Measurements from ENCODE around the gene BACH2. TPM values are rescaled to one million over a fixed set of nuclear protein-coding genes. Genes with fewer than 3 reads are reported as not detected.

Gene BACH2
- total and polyA plus RNA-seq, 10 of the 15 experiments (the other 5 are each of a cell fraction or from before 2014, with no cell fraction given), result 0.03 to 0.28 (median 0.04) TPM; not detected in 3

- TF ChIP-seq TCF12 (IDR thresholded peaks at IDR 0.05; ENCODE audit: low read depth, low read length) (no peak), IKZF1 (conservative IDR thresholded peaks at IDR 0.05) (no peak), TCF7 (IDR thresholded peaks at IDR 0.05; ENCODE audit: borderline replicate concordance) (no peak)
Measured at GRCh38 chr6:89925826-89926225, 370.8 kb downstream of the BACH2 start (continued).

DNA sequence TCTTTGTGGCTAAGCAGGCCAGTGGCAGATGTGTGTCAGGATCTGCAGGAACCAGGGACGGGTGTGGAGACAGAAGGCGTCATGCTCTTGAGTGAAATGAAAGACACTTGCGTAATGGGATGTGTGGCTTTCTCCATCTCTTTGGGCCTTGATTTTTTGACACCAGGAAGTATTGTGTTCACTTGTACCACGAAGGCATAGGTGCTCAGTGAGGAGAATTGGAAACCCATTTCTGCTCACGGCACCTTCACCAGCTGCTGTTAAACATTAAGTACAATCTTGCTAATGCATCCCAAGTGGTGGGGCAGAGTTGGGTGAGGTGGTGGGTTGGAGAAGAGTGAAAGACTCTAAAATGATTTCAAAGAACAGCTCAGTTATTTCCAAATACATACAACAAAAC, 372.4 kb downstream of the BACH2 start:
- Histone ChIP-seq H4K20me1 (ENCODE audit: control insufficient read depth, insufficient read depth) (no peaks in the 10 kb centered on the region), H3K27ac (ENCODE audit: control insufficient read depth, insufficient read depth) (no peak overlapping the region), H3K4me2 (ENCODE audit: control insufficient read depth, insufficient read depth) (no peak overlapping the region), H2AFZ (ENCODE audit: control insufficient read depth, low read depth, low read length) (no peak overlapping the region), H3K9ac (ENCODE audit: control insufficient read depth, insufficient read depth, low read length) (no peak overlapping the region), H3K27me3 (replicated peaks in 1 of 2; ENCODE audit: control insufficient read depth in 2 of 2, insufficient read depth in 2 of 2, low read length in 1 of 2) (no peaks in the 10 kb centered on the region; a peak in 2 of 4 replicates), H3K9me3 (replicated peaks; ENCODE audit: control insufficient read depth, insufficient read depth, low read length) (no peaks in the 10 kb centered on the region), H3K4me3 (no peak overlapping the region), H3K79me2 (ENCODE audit: control insufficient read depth, insufficient read depth, low read length) (no peaks in the 10 kb centered on the region), H3K4me1 (ENCODE audit: control insufficient read depth, insufficient read depth, low read length) (no peaks in the 10 kb centered on the region), H3K36me3 (ENCODE audit: control insufficient read depth in 2 of 2, insufficient read depth in 2 of 2, low read length in 1 of 2) (no peaks in the 10 kb centered on the region)
- TF ChIP-seq FOXK2 (IDR thresholded peaks at IDR 0.05), result no peak
- no TSS peak for BruUV-seq (replicated peaks)
- DNase-seq (ENCODE audit: low read depth, low spot score) (no peak), FAIRE-seq (no peak), ATAC-seq (no peak)
- intact Hi-C loops (cut with micrococcal nuclease; ENCODE audit: unreplicated experiment) (no loop called here), in situ Hi-C loops (cut with MboI) (no loop called here)
- ChIA-PET CTCF (no interaction called here), POLR2A (no interaction called here), RAD21 (ENCODE audit: unreplicated experiment) (no interaction called here), SMC1A (ENCODE audit: uncharacterized antibody, unreplicated experiment) (no interaction called here)
- WGBS (ENCODE audit: insufficient coverage, insufficient replicate concordance, low lambda C conversion rate, missing lambda C conversion rate), result 48% methylated on average over 5 of the region's 5 CpGs

GRCh38 chr6:89921691-89922090, 375.0 kb downstream of the BACH2 start:
- BruUV-seq (replicated peaks), result no TSS peak
- TF ChIP-seq MXI1 (IDR thresholded peaks at IDR 0.05; ENCODE audit: low read depth, low read length) (no peak), CHD4 (IDR thresholded peaks at IDR 0.05) (no peak), IRF4 (IDR thresholded peaks at IDR 0.05; ENCODE audit: low read depth, low read length) (no peak), EGR1 (IDR thresholded peaks at IDR 0.05; ENCODE audit: borderline replicate concordance in 1 of 2, low read depth in 2 of 2, low read length in 2 of 2) (no peak), PAX5 (IDR thresholded peaks at IDR 0.05; ENCODE audit: borderline replicate concordance, low read depth, low read length) (no peak), SREBF1 (IDR thresholded peaks at IDR 0.05; ENCODE audit: low read length) (no peak), SMAD5 (IDR thresholded peaks at IDR 0.05; ENCODE audit: low read depth) (no peak), PRDM15 (CRISPR knock-in tag; IDR thresholded peaks at IDR 0.05) (no peak)
- TF ChIP-seq, protein P1, sequence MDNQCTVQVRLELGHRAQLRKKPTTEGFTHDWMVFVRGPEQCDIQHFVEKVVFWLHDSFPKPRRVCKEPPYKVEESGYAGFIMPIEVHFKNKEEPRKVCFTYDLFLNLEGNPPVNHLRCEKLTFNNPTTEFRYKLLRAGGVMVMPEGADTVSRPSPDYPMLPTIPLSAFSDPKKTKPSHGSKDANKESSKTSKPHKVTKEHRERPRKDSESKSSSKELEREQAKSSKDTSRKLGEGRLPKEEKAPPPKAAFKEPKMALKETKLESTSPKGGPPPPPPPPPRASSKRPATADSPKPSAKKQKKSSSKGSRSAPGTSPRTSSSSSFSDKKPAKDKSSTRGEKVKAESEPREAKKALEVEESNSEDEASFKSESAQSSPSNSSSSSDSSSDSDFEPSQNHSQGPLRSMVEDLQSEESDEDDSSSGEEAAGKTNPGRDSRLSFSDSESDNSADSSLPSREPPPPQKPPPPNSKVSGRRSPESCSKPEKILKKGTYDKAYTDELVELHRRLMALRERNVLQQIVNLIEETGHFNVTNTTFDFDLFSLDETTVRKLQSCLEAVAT (IDR thresholded peaks at IDR 0.05), result no peak
- no peak for FAIRE-seq

More at GRCh38 chr6:89921691-89922090, 375.0 kb downstream of the BACH2 start:
- H3K9ac ChIP-seq (ENCODE audit: control insufficient read depth, insufficient read depth, low read length), result no peak overlapping the region
- H3K79me2 ChIP-seq (ENCODE audit: control insufficient read depth, insufficient read depth, low read length), result no peaks in the 10 kb centered on the region
- H3K4me1 ChIP-seq (ENCODE audit: control insufficient read depth, insufficient read depth, low read length), result no peaks in the 10 kb centered on the region
- no peaks in the 10 kb centered on the region; a peak in 2 of 4 replicates for H3K27me3 ChIP-seq (replicated peaks in 1 of 2; ENCODE audit: control insufficient read depth in 2 of 2, insufficient read depth in 2 of 2, low read length in 1 of 2)
- ATAC-seq, result no peak
- RAD21 ChIA-PET (ENCODE audit: unreplicated experiment), result no interaction called here
- H3K4me3 ChIP-seq, result no peak overlapping the region
- no peaks in the 10 kb centered on the region; the same call in 2 of the 3 replicates for H3K9me3 ChIP-seq (replicated peaks; ENCODE audit: control insufficient read depth, insufficient read depth, low read length)
- intact Hi-C loops (cut with micrococcal nuclease; ENCODE audit: unreplicated experiment), result no loop called here
- WGBS (ENCODE audit: insufficient coverage, insufficient replicate concordance, low lambda C conversion rate, missing lambda C conversion rate), result 68% methylated on average over 10 of the region's 10 CpGs
- in situ Hi-C loops (cut with MboI), result no loop called here
- H3K27ac ChIP-seq (ENCODE audit: control insufficient read depth, insufficient read depth), result no peak overlapping the region
- POLR2A ChIA-PET, result no interaction called here
- no peak overlapping the region for H3K4me2 ChIP-seq (ENCODE audit: control insufficient read depth, insufficient read depth)
- H2AFZ ChIP-seq (ENCODE audit: control insufficient read depth, low read depth, low read length), result no peak overlapping the region
- SMC1A ChIA-PET (ENCODE audit: uncharacterized antibody, unreplicated experiment), result no interaction called here
- DNase-seq (ENCODE audit: low read depth, low spot score), result no peak
- CTCF ChIA-PET, result no interaction called here
- H4K20me1 ChIP-seq (ENCODE audit: control insufficient read depth, insufficient read depth), result no peaks in the 10 kb centered on the region
- no peaks in the 10 kb centered on the region for H3K36me3 ChIP-seq (ENCODE audit: control insufficient read depth in 2 of 2, insufficient read depth in 2 of 2, low read length in 1 of 2)
